K562 (cell line): ENCODE measurements around the gene SLCO2A1. TPM values are rescaled to one million over a fixed set of nuclear protein-coding genes. Genes with fewer than 3 reads are reported as not detected.

Experiments
- ATAC-seq: fragments of 200-7000 bp; cut with Tn5 transposase; 3 replicates; pipeline ENCODE4 v1.9.1; 2020; ENCODE audit warnings: moderate library complexity
- BruUV-seq: library from RNA; stranded (reverse); fragments of 400-500 nt; replicated peaks from 2 replicates; lab custom pipeline; 2021; lab: Mats Ljungman, UMichigan
- CTCF ChIA-PET: fragments of 300-600 bp; formaldehyde crosslinking; extraction: SDS; loops from one replicate; lab custom pipeline; 2021; ENCODE audit warnings: low intra/inter-chr PET ratio; lab: Yijun Ruan, JAX
- POLR2A ChIA-PET: fragments of 300-600, 350-650 bp; sonication (Branson Sonifier 250); formaldehyde crosslinking; extraction: SDS; loops from one replicate; lab custom pipeline; 2021; ENCODE audit warnings: antibody characterized with exemption, inconsistent platforms; lab: Yijun Ruan, JAX
- DNase-seq, 4 experiments: peaks; one replicate each; pipeline versions ENCODE4 v3.0.0 to v3.0.0-alpha.2; 2011 to 2018; ENCODE audit warnings: low spot score in 3 of 4, mixed read lengths in 3 of 4; ENCODE audit errors: extremely low read depth in 1 of 4
- FAIRE-seq: peaks from 2 replicates; lab custom pipeline; 2011; peaks lifted over from hg19 to GRCh38; lab: Jason Lieb, UNC
- H2AFZ ChIP-seq: 2 replicates; pipeline ENCODE4 v1.6.0; 2011; ENCODE audit warnings: low read depth, low read length, control low read depth, inconsistent platforms
- H3K27ac ChIP-seq: fragments of 200-600 bp; 3 replicates; pipeline ENCODE4 v1.8.0; 2011; ENCODE audit warnings: low read depth, mild to moderate bottlenecking, control low read depth, inconsistent platforms, low read length, moderate library complexity, mixed read lengths; ENCODE audit errors: extremely low read depth
- H3K27me3 ChIP-seq, 2 experiments: fragments of 300-600 bp in 1 of 2; 2 replicates in 1 of 2; 3 replicates in 1 of 2; pipeline versions ENCODE4 v1.6.0 to v1.8.0; 2011; ENCODE audit warnings: inconsistent platforms in 2 of 2, low read length in 2 of 2, mild to moderate bottlenecking in 1 of 2, mixed read lengths in 1 of 2, moderate library complexity in 1 of 2; ENCODE audit not compliant: control insufficient read depth in 2 of 2, insufficient read depth in 2 of 2
- H3K36me3 ChIP-seq: fragments of 300-600 bp; 3 replicates; pipeline ENCODE4 v1.8.0; 2011; ENCODE audit warnings: mild to moderate bottlenecking, low read length, inconsistent platforms; ENCODE audit not compliant: control insufficient read depth, insufficient read depth
- H3K4me1 ChIP-seq, 2 experiments: fragments of 200-600 bp in 1 of 2; replicated peaks in 1 of 2; 2 replicates in 1 of 2; 3 replicates in 1 of 2; pipeline versions ENCODE4 v1.5.1 to v1.8.0; 2011; ENCODE audit warnings: inconsistent platforms in 2 of 2, low read length in 2 of 2, mild to moderate bottlenecking in 1 of 2, mixed read lengths in 1 of 2, moderate library complexity in 1 of 2; ENCODE audit not compliant: control insufficient read depth in 2 of 2, insufficient read depth in 2 of 2
- H3K4me2 ChIP-seq: 2 replicates; pipeline ENCODE4 v1.6.1; 2011; ENCODE audit warnings: low read length, control low read depth, inconsistent platforms, mixed read lengths; ENCODE audit not compliant: insufficient read depth
- H3K4me3 ChIP-seq: fragments of 200-600 bp; sonication (generic), shearing (Covaris generic); 2 replicates; pipeline ENCODE4 v1.5.1; 2016; ENCODE audit warnings: control low read depth, inconsistent platforms
- H3K79me2 ChIP-seq: fragments of 200-600 bp; 3 replicates; pipeline ENCODE4 v1.8.0; 2011; ENCODE audit warnings: low read length, inconsistent platforms; ENCODE audit not compliant: control insufficient read depth, insufficient read depth
- H3K9ac ChIP-seq, 2 experiments: 2 replicates each; pipeline versions ENCODE4 v1.6.0 to v1.6.1; 2011; ENCODE audit warnings: low read depth in 2 of 2, low read length in 2 of 2, control low read depth in 1 of 2, inconsistent platforms in 1 of 2, mild to moderate bottlenecking in 1 of 2, mixed read lengths in 1 of 2; ENCODE audit not compliant: insufficient read depth in 1 of 2
- H3K9me1 ChIP-seq: one replicate; pipeline ENCODE4 v1.6.0; 2011; ENCODE audit warnings: inconsistent platforms, mild to moderate bottlenecking, low read length, moderate library complexity; ENCODE audit not compliant: control insufficient read depth, insufficient read depth
- H3K9me3 ChIP-seq: replicated peaks from 2 replicates; pipeline ENCODE4 v1.5.1; 2011; ENCODE audit warnings: low read depth, low read length, inconsistent platforms; ENCODE audit not compliant: control insufficient read depth, insufficient read depth
- H4K20me1 ChIP-seq: replicated peaks from 2 replicates; pipeline ENCODE4 v1.6.1; 2011; ENCODE audit warnings: low read length, inconsistent platforms, mixed read lengths; ENCODE audit not compliant: control insufficient read depth, insufficient read depth
- GATAD2B ChIP-seq: fragments of 450-650 bp; IDR thresholded peaks from 2 replicates; pipeline ENCODE4 v1.6.1; 2017; ENCODE audit warnings: mild to moderate bottlenecking, borderline replicate concordance
- MAFG ChIP-seq: fragments of 450-650 bp; conservative IDR thresholded peaks from 2 replicates; pipeline ENCODE4 v1.6.1; 2016; ENCODE audit warnings: missing genetic modification characterization, missing compliant biosample characterization
- NELFE ChIP-seq: IDR thresholded peaks from 2 replicates; pipeline ENCODE4 v1.6.1; 2011; ENCODE audit warnings: mild to moderate bottlenecking; ENCODE audit not compliant: insufficient read depth, insufficient read length
- NFIC ChIP-seq: fragments of 450-650 bp; IDR thresholded peaks from 2 replicates; pipeline ENCODE4 v1.6.1; 2017; ENCODE audit warnings: mild to moderate bottlenecking, inconsistent platforms
- ZNF445 ChIP-seq: fragments of 250-450 bp; sonication (Bioruptor Pico); IDR thresholded peaks from 2 replicates; pipeline ENCODE4 v1.4.0; 2020; ENCODE audit warnings: low read depth, mild to moderate bottlenecking, moderate library complexity
- WGBS: fragments of 100-300 bp; shearing (Covaris generic); methylation state at CpG from one replicate; pipeline ENCODE4 v1.1.6; 2016; ENCODE audit warnings: low coverage, mixed read lengths; ENCODE audit not compliant: insufficient coverage; ENCODE audit errors: missing lambda C conversion rate; 5-methylcytosine and 5-hydroxymethylcytosine counted together
- in situ Hi-C: fragments of 300-500 bp; cut with MboI; formaldehyde crosslinking; loops from 4 replicates; pipeline ENCODE4 v1.15.0; 2018; ENCODE audit warnings: inconsistent platforms, mixed read lengths
- intact Hi-C: fragments of 100-400 bp; cut with micrococcal nuclease; formaldehyde crosslinking; loops from 2 replicates; pipeline ENCODE4 v1.14.2; 2022
- polyA plus RNA-seq, 8 experiments: library from polyadenylated mRNA; depleted of rRNA in 4 of 8; stranded (reverse) in 5 of 8; unstranded in 3 of 8; fragments of >200 nt; fragmentation: Nextera tagmentation in 2 of 8; fragmentation: Illumina TruSeq in 1 of 8; extraction: Ambion mirVana in 2 of 8; extraction: Trizol in 1 of 8; gene quantifications; 2 replicates each; pipeline versions ENCODE4 v1.2.1 to v1.2.3, GENCODE V29; 2011 to 2014; ENCODE audit warnings: inconsistent platforms in 1 of 8, missing spikeins in 1 of 8
- total RNA-seq, 7 experiments: library from RNA; depleted of rRNA in 6 of 7; stranded (reverse); fragments of >200 nt in 6 of 7; fragmentation: Illumina TruSeq in 2 of 7; extraction: Trizol in 2 of 7; gene quantifications; 2 replicates each; pipeline versions ENCODE4 v1.2.1 to v1.2.3, GENCODE V29; 2011 to 2021; ENCODE audit warnings: low replicate concordance in 1 of 7

SLCO2A1 gene
- total and polyA plus RNA-seq, 9 of the 15 experiments (the other 6 are each of a cell fraction or from before 2014, with no cell fraction given) = 0.16 to 1.0 TPM; not detected in 7

- no peak for TF ChIP-seq NELFE
- no peak for TF ChIP-seq ZNF445 (CRISPR knock-in tag)
These were observed 80.3 kb downstream of the SLCO2A1 start (continued) for GRCh38 chr3:133949438-133949837.

- DNase-seq = no peak
- Histone ChIP-seq H3K4me3 (no peak overlapping the region), H3K4me1 (peaks cover 0 to under 1% of the 10 kb centered on the region in 2 experiments; a peak in 2 of 5 replicates), H3K27ac (no peak overlapping the region), H2AFZ (no peak overlapping the region), H3K4me2 (no peak overlapping the region), H3K9me3 (no peaks in the 10 kb centered on the region; the same call in 1 of the 2 replicates), H3K79me2 (no peaks in the 10 kb centered on the region), H3K36me3 (no peaks in the 10 kb centered on the region), H3K9me1 (peaks cover 2% of the 10 kb centered on the region), H4K20me1 (0 out of 2 replicates have a peak, but pooled peaks cover 11% of the 10 kb centered on the region), H3K27me3 (peaks cover 0 to 48% of the 10 kb centered on the region in 2 experiments; a peak in 4 of 5 replicates), H3K9ac (no peak overlapping the region)
- BruUV-seq = no TSS peak
- ChIA-PET POLR2A (interaction anchor here (0.6 kb wide), 1 partner anchor 24 kb away, joined by 3 read pairs; no protein-coding TSS in a partner anchor), CTCF (no interaction called here)
- in situ Hi-C loops (no loop called here), intact Hi-C loops (no loop called here)
- TF ChIP-seq GATAD2B (no peak), MAFG (no peak), NFIC (no peak)
- no peak for FAIRE-seq
- WGBS = 0% methylated on average over 5 of the region's 7 CpGs
- ATAC-seq = no peak
These were observed 80.7 kb downstream of the SLCO2A1 start for GRCh38 chr3:133948996-133949395.
